Activated CD4-positive, alpha-beta T cell treated with anti-CD3 and anti-CD28 coated beads, Interleukin-2, amount 10 ng/mL, durations not matched to agents 7 days and 5 days (primary cell): Measurements from ENCODE around the gene KCNS1. TPM values are rescaled to one million over a fixed set of nuclear protein-coding genes. Genes with fewer than 3 reads are reported as not detected.

Experiments used
- CTCF ChIA-PET: fragments of 350-600 bp; sonication (Branson Sonifier 250); formaldehyde crosslinking; loops from one replicate; lab custom pipeline; 2021; ENCODE audit warnings: antibody characterized with exemption; lab: Charles Lee
- POLR2A ChIA-PET: fragments of 350-600 bp; sonication (Branson Sonifier 250); formaldehyde crosslinking; loops from one replicate; lab custom pipeline; 2021; ENCODE audit warnings: antibody characterized with exemption; lab: Charles Lee
- DNase-seq: peaks from one replicate; pipeline ENCODE4 v3.0.0-alpha.2; 2020
- H3K27ac Mint-ChIP-seq: one replicate; pipeline ENCODE4 v1.8.0; 2021; ENCODE audit warnings: mild to moderate bottlenecking, moderate library complexity, mixed read lengths
- H3K27me3 Mint-ChIP-seq: one replicate; pipeline ENCODE4 v1.8.0; 2021; ENCODE audit warnings: mixed read lengths
- H3K36me3 Mint-ChIP-seq: one replicate; pipeline ENCODE4 v1.8.0; 2021; ENCODE audit warnings: low read depth, mixed read lengths
- H3K4me1 Mint-ChIP-seq: one replicate; pipeline ENCODE4 v1.8.0; 2021; ENCODE audit warnings: mixed read lengths
- H3K4me3 Mint-ChIP-seq: one replicate; pipeline ENCODE4 v1.8.0; 2021; ENCODE audit warnings: mild to moderate bottlenecking, moderate library complexity, mixed read lengths
- H3K9me3 Mint-ChIP-seq: one replicate; pipeline ENCODE4 v1.8.0; 2021; ENCODE audit warnings: mixed read lengths
- total RNA-seq, 2 experiments: library from RNA; stranded (reverse); gene quantifications; one replicate each; pipeline ENCODE4 v1.2.3, GENCODE V29; 2021

The KCNS1 gene
- total RNA-seq, 2 experiments from 2014 or later, result not detected

DNA sequence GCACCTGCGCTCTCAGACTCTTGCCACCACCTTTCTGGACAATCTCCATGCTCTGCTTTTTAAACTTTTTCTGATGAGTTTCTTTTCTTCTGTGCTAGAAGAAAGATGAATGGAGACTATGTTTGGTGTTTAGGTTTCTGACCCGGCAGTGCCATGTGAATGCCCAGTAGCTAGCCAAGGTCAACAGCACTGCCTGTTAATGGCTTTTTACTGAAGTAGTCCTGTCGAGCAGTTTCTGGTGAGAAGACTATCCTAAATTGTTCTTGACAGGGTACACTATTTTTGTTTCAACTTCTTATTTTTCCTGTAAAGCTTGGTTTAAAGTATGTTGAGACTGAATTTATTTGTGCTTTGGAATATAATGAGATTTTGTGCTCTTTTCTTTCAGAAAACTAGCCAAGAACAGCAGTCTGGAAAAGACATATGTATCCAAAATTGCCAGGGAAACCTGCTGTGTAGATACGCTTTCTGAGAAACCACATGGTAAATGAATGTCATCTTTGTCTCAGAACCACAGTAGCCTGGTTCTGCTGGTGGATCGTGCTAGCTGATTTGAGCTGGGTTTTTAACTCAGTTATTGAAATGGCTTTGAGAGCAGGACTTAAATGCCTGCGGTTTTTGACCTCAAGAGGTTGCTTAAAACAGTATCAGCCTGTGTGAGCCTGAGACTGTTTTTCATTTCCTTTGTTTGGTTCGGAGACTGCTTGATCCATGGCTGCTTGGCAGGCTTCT, 48.1 kb downstream of the KCNS1 start:
- peak; percentile 45 for DNase-seq
- peaks cover 64% of the 10 kb centered on the region for H3K36me3 Mint-ChIP-seq
- peaks cover 67% of the 10 kb centered on the region for H3K4me1 Mint-ChIP-seq
- ChIA-PET POLR2A (no interaction called here), CTCF (interaction anchor here (0.7 to 3.7 kb wide), 6 partner anchors 9 to 151 kb away, joined by 3 to 18 read pairs (median 4); no protein-coding TSS in a partner anchor)
- H3K9me3 Mint-ChIP-seq, result no peaks in the 10 kb centered on the region
- H3K4me3 Mint-ChIP-seq, result no peak overlapping the region
- no peaks in the 10 kb centered on the region for H3K27me3 Mint-ChIP-seq
- peak overlapping the region; percentile 72 for H3K27ac Mint-ChIP-seq

- Mint-ChIP-seq H3K9me3 (no peaks in the 10 kb centered on the region), H3K4me3 (peak overlapping the region; percentile 13), H3K27ac (peak overlapping the region; percentile 63), H3K27me3 (no peaks in the 10 kb centered on the region), H3K36me3 (peaks cover 59% of the 10 kb centered on the region), H3K4me1 (peaks cover 69% of the 10 kb centered on the region)
- POLR2A ChIA-PET, result no interaction called here
- CTCF ChIA-PET, result interaction anchor here (0.7 to 3.7 kb wide), 2 partner anchors 9 to 44 kb away, joined by 3 to 18 read pairs; no protein-coding TSS in a partner anchor
- DNase-seq, result no peak
Observed at GRCh38 chr20:45051204-45052060, 49.5 kb downstream of the KCNS1 start.

DNA sequence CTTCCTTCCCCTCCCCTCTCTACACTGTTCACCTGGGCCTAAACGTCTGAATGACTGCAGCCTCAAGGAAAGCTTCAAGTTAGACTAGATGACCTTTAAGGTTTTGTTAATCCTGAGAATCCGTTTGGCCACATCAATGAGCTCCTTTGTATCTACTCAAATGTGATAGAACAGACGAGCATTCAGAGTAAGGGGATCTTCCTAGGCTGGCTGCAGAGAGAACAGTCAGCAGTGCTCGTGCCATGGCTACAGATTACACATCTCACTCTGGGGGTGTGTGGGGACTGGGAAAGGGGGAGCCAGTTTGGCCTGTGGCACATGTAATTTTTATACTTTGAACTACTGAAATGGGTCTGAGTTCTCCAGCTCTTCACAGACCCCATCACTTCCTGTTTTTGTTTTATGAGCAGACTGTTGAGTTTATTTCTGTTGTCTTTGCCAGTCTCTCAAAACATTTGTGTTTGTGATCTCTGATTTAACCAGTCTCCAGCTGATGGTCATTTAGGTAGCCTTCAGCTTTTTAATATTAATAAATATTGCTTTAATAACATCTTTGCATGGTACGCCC, 50.9 kb downstream of the KCNS1 start:
- DNase-seq, result peak; percentile 13
- H3K36me3 Mint-ChIP-seq, result peaks cover 48% of the 10 kb centered on the region
- H3K27me3 Mint-ChIP-seq, result no peaks in the 10 kb centered on the region
- POLR2A ChIA-PET, result no interaction called here
- CTCF ChIA-PET, result interaction anchor here (0.5 to 3.7 kb wide), 6 partner anchors 11 to 126 kb away, joined by 3 to 18 read pairs (median 3); no protein-coding TSS in a partner anchor
- H3K4me1 Mint-ChIP-seq, result peaks cover 68% of the 10 kb centered on the region
- H3K27ac Mint-ChIP-seq, result peak overlapping the region; percentile 67
- H3K4me3 Mint-ChIP-seq, result no peak overlapping the region
- no peaks in the 10 kb centered on the region for H3K9me3 Mint-ChIP-seq

DNA sequence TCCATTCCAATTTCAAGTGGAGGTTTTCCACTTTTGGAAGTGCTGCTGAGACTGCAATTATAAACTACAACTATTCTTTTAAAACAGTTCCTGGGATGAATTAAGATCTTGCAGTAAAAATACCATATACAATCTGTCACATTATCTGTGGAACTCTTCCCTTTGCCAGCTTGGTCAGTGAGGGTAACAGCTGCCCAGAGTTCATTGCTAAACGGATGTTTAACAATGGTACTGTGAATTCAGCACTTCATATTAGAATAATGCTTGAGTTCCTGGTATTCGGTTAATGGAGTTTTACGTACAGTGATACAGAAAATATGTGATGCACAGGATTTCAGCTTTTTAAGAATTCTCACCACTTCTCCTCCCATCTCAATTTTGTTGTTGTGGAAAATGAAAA, 51.5 kb downstream of the KCNS1 start:
- DNase-seq, result no peak
- Mint-ChIP-seq H3K9me3 (no peaks in the 10 kb centered on the region), H3K4me1 (peaks cover 65% of the 10 kb centered on the region), H3K4me3 (no peak overlapping the region), H3K36me3 (peaks cover 45% of the 10 kb centered on the region), H3K27ac (peak overlapping the region; percentile 67), H3K27me3 (no peaks in the 10 kb centered on the region)
- POLR2A ChIA-PET, result no interaction called here
- CTCF ChIA-PET, result interaction anchor here (1.0 to 3.7 kb wide), 5 partner anchors 11 to 55 kb away, joined by 3 to 18 read pairs (median 3); no protein-coding TSS in a partner anchor

DNA sequence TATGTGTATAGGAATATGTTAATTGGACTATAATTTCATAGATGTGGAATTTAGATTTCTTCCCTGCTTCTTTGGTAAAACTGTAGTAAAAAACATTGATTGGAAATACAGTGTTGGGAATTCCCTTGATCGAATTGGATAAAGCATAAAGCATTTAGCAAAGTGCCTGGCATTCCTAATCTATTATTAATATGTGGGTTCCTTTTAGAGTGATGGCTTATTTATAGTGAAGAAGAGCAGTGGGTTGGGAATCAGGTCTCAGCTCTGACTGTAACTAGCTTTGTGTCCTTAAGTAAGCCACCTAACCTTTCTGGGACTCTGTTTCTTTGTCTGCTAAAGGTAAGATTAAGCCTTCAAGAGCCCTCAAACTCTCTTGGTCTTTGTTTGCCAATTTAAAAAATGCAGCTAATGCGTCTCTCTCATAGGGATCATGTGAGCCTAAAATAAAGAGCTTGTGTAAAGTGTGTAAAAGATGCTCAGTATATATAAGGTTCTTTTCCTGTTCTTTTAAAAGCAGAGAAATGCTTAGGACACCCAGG, 53.3 kb downstream of the KCNS1 start:
- no peak overlapping the region for H3K27ac Mint-ChIP-seq
- no peaks in the 10 kb centered on the region for H3K9me3 Mint-ChIP-seq
- peaks cover 48% of the 10 kb centered on the region for H3K36me3 Mint-ChIP-seq
- ChIA-PET POLR2A (no interaction called here), CTCF (interaction anchor here (0.6 kb wide), 1 partner anchor 121 kb away, joined by 3 read pairs; no protein-coding TSS in a partner anchor)
- H3K4me3 Mint-ChIP-seq, result no peak overlapping the region
- DNase-seq, result no peak
- H3K4me1 Mint-ChIP-seq, result peaks cover 64% of the 10 kb centered on the region
- H3K27me3 Mint-ChIP-seq, result no peaks in the 10 kb centered on the region

- Mint-ChIP-seq H3K27ac (no peak overlapping the region), H3K27me3 (no peaks in the 10 kb centered on the region), H3K9me3 (no peaks in the 10 kb centered on the region), H3K36me3 (peaks cover 54% of the 10 kb centered on the region), H3K4me3 (no peak overlapping the region), H3K4me1 (peaks cover 66% of the 10 kb centered on the region)
- CTCF ChIA-PET, result interaction anchor here (0.6 to 2.1 kb wide), 27 partner anchors 9 to 586 kb away, joined by 3 to 14 read pairs (median 4); partner anchors contain the start of gene TTPAL
- no peak for DNase-seq
- POLR2A ChIA-PET, result interaction anchor here (1.0 kb wide), 1 partner anchor 51 kb away, joined by 3 read pairs; no protein-coding TSS in a partner anchor
Observed at GRCh38 chr20:45044601-45045000, 56.3 kb downstream of the KCNS1 start.

DNA sequence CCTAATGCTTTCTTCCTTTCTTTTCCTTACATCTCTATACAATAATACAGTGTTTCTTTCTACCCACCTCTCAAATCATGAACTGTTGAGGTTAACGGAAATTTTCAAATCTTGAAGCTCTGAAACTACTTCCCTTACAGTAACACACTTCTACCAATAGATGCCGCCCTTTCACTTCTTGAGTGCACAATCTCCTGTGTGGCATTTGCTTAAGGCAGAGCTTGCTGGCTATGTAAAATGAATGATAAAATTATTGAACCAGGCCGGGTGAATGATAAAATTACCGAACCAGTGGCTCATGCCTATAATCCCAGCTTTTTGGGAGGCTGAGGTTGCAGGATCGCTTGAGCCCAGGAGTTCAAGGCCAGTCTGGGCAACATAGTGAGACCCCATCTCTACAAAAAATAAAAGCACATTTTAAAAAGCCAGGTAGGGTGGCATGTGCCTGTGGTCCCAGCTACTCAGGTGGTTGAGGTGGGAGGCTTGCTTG, 56.8 kb downstream of the KCNS1 start:
- POLR2A ChIA-PET, result interaction anchor here (1.0 kb wide), 1 partner anchor 51 kb away, joined by 3 read pairs; no protein-coding TSS in a partner anchor

DNA sequence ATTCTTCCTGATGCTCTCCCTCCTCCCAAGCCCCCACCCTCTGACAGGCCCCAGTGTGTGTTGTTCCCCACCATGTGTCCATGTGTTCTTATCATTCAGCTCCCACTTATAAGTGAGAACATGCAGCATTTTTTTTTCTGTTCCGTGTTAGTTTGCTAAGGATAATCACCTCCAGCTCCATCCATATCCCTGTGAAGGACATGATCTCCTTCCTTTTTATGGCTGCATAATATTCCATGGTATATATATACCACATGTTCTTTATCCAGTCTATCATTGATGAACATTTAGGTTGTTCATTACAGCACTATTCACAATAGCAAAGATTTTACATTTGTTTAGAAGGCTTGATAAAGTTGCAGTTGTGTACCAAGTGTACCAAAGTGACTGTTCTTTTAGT, 57.9 kb downstream of the KCNS1 start:
- Mint-ChIP-seq H3K4me3 (no peak overlapping the region), H3K27ac (no peak overlapping the region), H3K36me3 (peaks cover 50% of the 10 kb centered on the region), H3K27me3 (no peaks in the 10 kb centered on the region), H3K9me3 (no peaks in the 10 kb centered on the region), H3K4me1 (peaks cover 55% of the 10 kb centered on the region)
- CTCF ChIA-PET, result interaction anchor here (0.6 to 2.1 kb wide), 11 partner anchors 10 to 797 kb away, joined by 3 to 12 read pairs (median 3); no protein-coding TSS in a partner anchor
- DNase-seq, result no peak
- POLR2A ChIA-PET, result no interaction called here

More for the DNA sequence above, 56.8 kb downstream of the KCNS1 start:
- CTCF ChIA-PET, result interaction anchor here (0.6 to 2.1 kb wide), 30 partner anchors 9 to 586 kb away, joined by 3 to 14 read pairs (median 3); partner anchors contain the start of gene TTPAL
- Mint-ChIP-seq H3K36me3 (peaks cover 54% of the 10 kb centered on the region), H3K4me1 (peaks cover 63% of the 10 kb centered on the region), H3K27ac (peak overlapping the region; percentile 32), H3K27me3 (no peaks in the 10 kb centered on the region), H3K9me3 (no peaks in the 10 kb centered on the region), H3K4me3 (no peak overlapping the region)
- peak; percentile 62 for DNase-seq

Other genes starting within 250 kb of the KCNS1 start
- gene YWHAB, start 215.4 kb downstream of the KCNS1 start, total RNA-seq, result 100 to 1,000 TPM; 278 to 291 TPM
- gene PABPC1L, start 191.1 kb downstream of the KCNS1 start, total RNA-seq, result 10 to 100 TPM; 59.4 to 60.6 TPM
- gene TOMM34, start 140.7 kb downstream of the KCNS1 start, total RNA-seq, result 10 to 100 TPM; 21.4 to 23.3 TPM
- 100 to 1,000 TPM; 201 to 229 TPM for gene STK4, start 134.6 kb downstream of the KCNS1 start, total RNA-seq
- gene WFDC5, start 14.0 kb upstream of the KCNS1 start, total RNA-seq, result not detected
- gene WFDC12, start 23.3 kb upstream of the KCNS1 start, total RNA-seq, result not detected
- gene PI3, start 73.8 kb upstream of the KCNS1 start, total RNA-seq, result not detected
- gene SEMG1, start 105.9 kb upstream of the KCNS1 start, total RNA-seq, result not detected
- gene SEMG2, start 120.2 kb upstream of the KCNS1 start, total RNA-seq, result not detected
- under 1 TPM in 1 of 2 experiments, not detected in 1; 0.37 TPM for gene SLPI, start 153.4 kb upstream of the KCNS1 start, total RNA-seq
- gene RBPJL, start 205.7 kb upstream of the KCNS1 start, total RNA-seq, result not detected
- under 1 TPM; 0.17 to 0.25 TPM for gene MATN4, start 207.2 kb upstream of the KCNS1 start, total RNA-seq
- 1 to 10 TPM; 7.5 to 8.1 TPM for gene SDC4, start 247.3 kb upstream of the KCNS1 start, total RNA-seq